SK-N-SH (cell line): ENCODE results near the gene NME5. TPM values are rescaled to one million over a fixed set of nuclear protein-coding genes. Genes with fewer than 3 reads are reported as not detected.

Source experiments
- CTCF ChIA-PET: fragments of 300-600, 350-600 bp; formaldehyde crosslinking; extraction: SDS; loops from one replicate; lab custom pipeline; 2021; lab: Yijun Ruan, JAX
- POLR2A ChIA-PET: fragments of 350-600 bp; sonication (Branson Sonifier 250); formaldehyde crosslinking; extraction: SDS; loops from one replicate; lab custom pipeline; 2020; ENCODE audit warnings: antibody characterized with exemption, inconsistent platforms; lab: Yijun Ruan, JAX
- DNase-seq: peaks from one replicate; pipeline ENCODE4 v3.0.0; 2012
- H2AFZ ChIP-seq: fragments of 200-600 bp; sonication (generic); 2 replicates; pipeline ENCODE4 v1.8.1; 2016; ENCODE audit warnings: antibody characterized with exemption, mild to moderate bottlenecking, low read depth
- H3F3A ChIP-seq: fragments of 200-600 bp; sonication (generic); replicated peaks from 2 replicates; pipeline ENCODE3; 2016; ENCODE audit warnings: antibody characterized with exemption, mild to moderate bottlenecking; ENCODE audit not compliant: insufficient read depth
- H3K27ac ChIP-seq, 2 experiments: fragments of 200-500 bp in 1 of 2; fragments of 200-600 bp in 1 of 2; sonication (Bioruptor generic) in 1 of 2; sonication (generic), shearing (Covaris generic) in 1 of 2; 2 replicates each; pipeline versions ENCODE4 v1.5.1 to v1.6.1; 2014 to 2016; ENCODE audit warnings: low read depth in 2 of 2, inconsistent platforms in 1 of 2, low read length in 1 of 2, mild to moderate bottlenecking in 1 of 2, mixed read lengths in 1 of 2
- H3K27me3 ChIP-seq: fragments of 200-600 bp; sonication (generic), shearing (Covaris generic); 2 replicates; pipeline ENCODE4 v1.6.1; 2016; ENCODE audit warnings: mixed run types; ENCODE audit not compliant: insufficient read depth
- H3K36me3 ChIP-seq, 2 experiments: fragments of 200-500 bp in 1 of 2; fragments of 200-600 bp in 1 of 2; sonication (Bioruptor generic) in 1 of 2; sonication (generic) in 1 of 2; replicated peaks in 1 of 2; 2 replicates each; pipeline versions ENCODE3 to v1.5.1; 2014 to 2016; ENCODE audit warnings: low read length in 1 of 2, mild to moderate bottlenecking in 1 of 2; ENCODE audit not compliant: insufficient read depth in 2 of 2, control insufficient read depth in 1 of 2
- H3K4me1 ChIP-seq, 2 experiments: fragments of 200-500 bp in 1 of 2; fragments of 200-600 bp in 1 of 2; sonication (Bioruptor generic) in 1 of 2; sonication (generic), shearing (Covaris generic) in 1 of 2; 2 replicates each; pipeline versions ENCODE4 v1.5.1 to v1.6.1; 2014 to 2016; ENCODE audit warnings: low read depth in 1 of 2, low read length in 1 of 2, mixed run types in 1 of 2; ENCODE audit not compliant: insufficient read depth in 2 of 2, control insufficient read depth in 1 of 2
- H3K4me2 ChIP-seq: fragments of 200-600 bp; sonication (generic), shearing (Covaris generic); 2 replicates; pipeline ENCODE4 v1.6.1; 2017; ENCODE audit warnings: mixed run types
- H3K4me3 ChIP-seq, 2 experiments: fragments of 200-500 bp in 1 of 2; fragments of 200-600 bp in 1 of 2; sonication (Bioruptor generic) in 1 of 2; sonication (generic), shearing (Covaris generic) in 1 of 2; 2 replicates each; pipeline versions ENCODE4 v1.5.1 to v1.8.1; 2014 to 2016; ENCODE audit warnings: low read depth in 2 of 2, inconsistent platforms in 1 of 2, low read length in 1 of 2, mild to moderate bottlenecking in 1 of 2, mixed read lengths in 1 of 2, moderate library complexity in 1 of 2
- H3K79me2 ChIP-seq: fragments of 200-600 bp; sonication (generic); 2 replicates; pipeline ENCODE4 v1.8.1; 2017; ENCODE audit warnings: mild to moderate bottlenecking; ENCODE audit not compliant: insufficient read depth
- H3K9ac ChIP-seq: fragments of 200-600 bp; sonication (generic); 2 replicates; pipeline ENCODE4 v1.6.1; 2017; ENCODE audit warnings: mixed run types
- H3K9me2 ChIP-seq: fragments of 200-600 bp; sonication (generic); 2 replicates; pipeline ENCODE4 v1.6.1; 2017; ENCODE audit warnings: mixed run types
- H3K9me3 ChIP-seq: fragments of 200-600 bp; sonication (generic); 2 replicates; pipeline ENCODE4 v1.6.1; 2017; ENCODE audit warnings: mixed run types, mild to moderate bottlenecking, moderate library complexity
- H4K20me1 ChIP-seq: fragments of 200-600 bp; sonication (generic); 2 replicates; pipeline ENCODE4 v1.6.1; 2017; ENCODE audit warnings: mild to moderate bottlenecking, mixed run types; ENCODE audit not compliant: insufficient read depth
- CHD2 ChIP-seq: fragments of 150-350 bp; IDR thresholded peaks from 2 replicates; pipeline ENCODE4 v1.6.1; 2018; ENCODE audit warnings: low read length; ENCODE audit not compliant: partially characterized antibody
- EP300 ChIP-seq, 2 experiments: IDR thresholded peaks; 2 replicates each; pipeline versions ENCODE4 v1.4.0 to v1.6.1; 2012; ENCODE audit warnings: borderline replicate concordance in 1 of 2, low read depth in 1 of 2, low read length in 1 of 2
- FOSL2 ChIP-seq: IDR thresholded peaks from 2 replicates; pipeline ENCODE4 v1.4.0; 2012; ENCODE audit warnings: low read depth, mild to moderate bottlenecking, moderate library complexity, borderline replicate concordance
- FOXM1 ChIP-seq: IDR thresholded peaks from 2 replicates; pipeline ENCODE4 v1.4.0; 2012; ENCODE audit warnings: low read depth, mild to moderate bottlenecking
- GABPA ChIP-seq: IDR thresholded peaks from 2 replicates; pipeline ENCODE4 v1.4.0; 2012; ENCODE audit warnings: low read depth, mild to moderate bottlenecking
- IRF3 ChIP-seq: fragments of 150-350 bp; IDR thresholded peaks from 2 replicates; pipeline ENCODE4 v1.6.1; 2016; ENCODE audit warnings: mild to moderate bottlenecking, low read depth, low read length
- JUND ChIP-seq: IDR thresholded peaks from 2 replicates; pipeline ENCODE4 v1.4.0; 2012
- MEF2A ChIP-seq: IDR thresholded peaks from 2 replicates; pipeline ENCODE4 v1.4.0; 2012; ENCODE audit warnings: low read depth, borderline replicate concordance
- MXI1 ChIP-seq: IDR thresholded peaks from 2 replicates; pipeline ENCODE4 v1.6.1; 2012; ENCODE audit warnings: mild to moderate bottlenecking, low read depth, low read length, improper control_type of control experiment
- NFIC ChIP-seq: IDR thresholded peaks from 2 replicates; pipeline ENCODE4 v1.4.0; 2012; ENCODE audit warnings: borderline replicate concordance
- RAD21 ChIP-seq: IDR thresholded peaks from 2 replicates; pipeline ENCODE4 v1.6.1; 2012; ENCODE audit warnings: mild to moderate bottlenecking, low read length
- RFX5 ChIP-seq: IDR thresholded peaks from 2 replicates; pipeline ENCODE4 v1.6.1; 2012; ENCODE audit warnings: mild to moderate bottlenecking, improper control_type of control experiment, low read length
- TAF1 ChIP-seq: IDR thresholded peaks from 2 replicates; pipeline ENCODE4 v1.6.1; 2012; ENCODE audit warnings: low read depth, mild to moderate bottlenecking, low read length, moderate library complexity, borderline replicate concordance
- YY1 ChIP-seq: IDR thresholded peaks from 2 replicates; pipeline ENCODE4 v1.4.0; 2012; ENCODE audit warnings: low read depth, mild to moderate bottlenecking
- WGBS: methylation state at CpG from one replicate; pipeline ENCODE4 v1.1.6; 2017; ENCODE audit warnings: low lambda C conversion rate; 5-methylcytosine and 5-hydroxymethylcytosine counted together
- polyA plus RNA-seq, 3 experiments: library from polyadenylated mRNA; depleted of rRNA; stranded (reverse); fragments of >200 nt; gene quantifications; 2 replicates each; pipeline ENCODE4 v1.2.3, GENCODE V29; 2012
- TF ChIP-seq, protein P1 (sequence below): IDR thresholded peaks from 2 replicates; pipeline ENCODE4; 2012
- TF ChIP-seq, protein P2 (sequence below): fragments of 200-600 bp; sonication (generic); IDR thresholded peaks from 2 replicates; pipeline ENCODE4 v1.6.1; 2017; ENCODE audit warnings: antibody characterized with exemption, mild to moderate bottlenecking, moderate library complexity
- TF ChIP-seq, protein P3 (sequence below): IDR thresholded peaks from 2 replicates; pipeline ENCODE4 v1.4.0; 2012; ENCODE audit warnings: low read depth, borderline replicate concordance

Gene NME5
- polyA plus RNA-seq, 1 of the 3 experiments (the other 2 are of a cell fraction) = 3.7 TPM

- H3K9me2 ChIP-seq = no peaks in the 10 kb centered on the region
- H3K4me3 ChIP-seq = no peak overlapping the region
- H3K36me3 ChIP-seq = no peaks in the 10 kb centered on the region
- no peak overlapping the region for H3K27ac ChIP-seq
- H3K79me2 ChIP-seq = no peaks in the 10 kb centered on the region
- H3K9me3 ChIP-seq = no peaks in the 10 kb centered on the region
- ChIA-PET CTCF (interaction anchor here (1.2 to 2.0 kb wide), 3 partner anchors 29 to 328 kb away, joined by 3 to 5 read pairs (median 3); no protein-coding TSS in a partner anchor), POLR2A (no interaction called here)
- H3K4me2 ChIP-seq = no peak overlapping the region
- H4K20me1 ChIP-seq = no peaks in the 10 kb centered on the region
- DNase-seq = no peak
- H3K9ac ChIP-seq = no peak overlapping the region
- H2AFZ ChIP-seq = no peak overlapping the region
- H3F3A ChIP-seq = peaks cover 14% of the 10 kb centered on the region
- TF ChIP-seq IRF3 (no peak), YY1 (no peak), NFIC (no peak), GABPA (no peak), FOXM1 (no peak), FOSL2 (no peak), JUND (no peak), RAD21 (no peak), CHD2 (no peak), TAF1 (no peak), MEF2A (no peak), MXI1 (no peak), RFX5 (no peak), EP300 (IDR thresholded peaks at IDR 0.05; ENCODE audit: borderline replicate concordance in 1 of 2, low read depth in 1 of 2, low read length in 1 of 2) (no peak)
- TF ChIP-seq, protein P1, sequence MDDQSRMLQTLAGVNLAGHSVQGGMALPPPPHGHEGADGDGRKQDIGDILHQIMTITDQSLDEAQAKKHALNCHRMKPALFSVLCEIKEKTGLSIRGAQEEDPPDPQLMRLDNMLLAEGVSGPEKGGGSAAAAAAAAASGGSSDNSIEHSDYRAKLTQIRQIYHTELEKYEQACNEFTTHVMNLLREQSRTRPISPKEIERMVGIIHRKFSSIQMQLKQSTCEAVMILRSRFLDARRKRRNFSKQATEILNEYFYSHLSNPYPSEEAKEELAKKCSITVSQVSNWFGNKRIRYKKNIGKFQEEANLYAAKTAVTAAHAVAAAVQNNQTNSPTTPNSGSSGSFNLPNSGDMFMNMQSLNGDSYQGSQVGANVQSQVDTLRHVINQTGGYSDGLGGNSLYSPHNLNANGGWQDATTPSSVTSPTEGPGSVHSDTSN = no peak
- TF ChIP-seq, protein P2, sequence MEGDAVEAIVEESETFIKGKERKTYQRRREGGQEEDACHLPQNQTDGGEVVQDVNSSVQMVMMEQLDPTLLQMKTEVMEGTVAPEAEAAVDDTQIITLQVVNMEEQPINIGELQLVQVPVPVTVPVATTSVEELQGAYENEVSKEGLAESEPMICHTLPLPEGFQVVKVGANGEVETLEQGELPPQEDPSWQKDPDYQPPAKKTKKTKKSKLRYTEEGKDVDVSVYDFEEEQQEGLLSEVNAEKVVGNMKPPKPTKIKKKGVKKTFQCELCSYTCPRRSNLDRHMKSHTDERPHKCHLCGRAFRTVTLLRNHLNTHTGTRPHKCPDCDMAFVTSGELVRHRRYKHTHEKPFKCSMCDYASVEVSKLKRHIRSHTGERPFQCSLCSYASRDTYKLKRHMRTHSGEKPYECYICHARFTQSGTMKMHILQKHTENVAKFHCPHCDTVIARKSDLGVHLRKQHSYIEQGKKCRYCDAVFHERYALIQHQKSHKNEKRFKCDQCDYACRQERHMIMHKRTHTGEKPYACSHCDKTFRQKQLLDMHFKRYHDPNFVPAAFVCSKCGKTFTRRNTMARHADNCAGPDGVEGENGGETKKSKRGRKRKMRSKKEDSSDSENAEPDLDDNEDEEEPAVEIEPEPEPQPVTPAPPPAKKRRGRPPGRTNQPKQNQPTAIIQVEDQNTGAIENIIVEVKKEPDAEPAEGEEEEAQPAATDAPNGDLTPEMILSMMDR = no peak
- TF ChIP-seq, protein P3, sequence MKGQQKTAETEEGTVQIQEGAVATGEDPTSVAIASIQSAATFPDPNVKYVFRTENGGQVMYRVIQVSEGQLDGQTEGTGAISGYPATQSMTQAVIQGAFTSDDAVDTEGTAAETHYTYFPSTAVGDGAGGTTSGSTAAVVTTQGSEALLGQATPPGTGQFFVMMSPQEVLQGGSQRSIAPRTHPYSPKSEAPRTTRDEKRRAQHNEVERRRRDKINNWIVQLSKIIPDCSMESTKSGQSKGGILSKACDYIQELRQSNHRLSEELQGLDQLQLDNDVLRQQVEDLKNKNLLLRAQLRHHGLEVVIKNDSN = no peak
- TF ChIP-seq, all 33 proteins: peak for 0
- Histone ChIP-seq H3K27me3 (0 out of 2 replicates have a peak, but pooled peaks cover 5% of the 10 kb centered on the region), H3K4me1 (no peaks in the 10 kb centered on the region)
- WGBS = 58% methylated on average over 1 of the region's 1 CpG
Observed at GRCh38 chr5:138107213-138107612, 32.0 kb downstream of the NME5 start.
